Breast epithelium (tissue), 4 donors: ENCODE results near the gene TFF3. TPM values are rescaled to one million over a fixed set of nuclear protein-coding genes. Genes with fewer than 3 reads are reported as not detected.
"Not testable (repeated sequence)": the region's sequence is repeated elsewhere in the genome, so short reads cannot be mapped to it uniquely, and the experiment has no call there.

Experiments used
- DNase-seq, 2 donors: peaks; one replicate each; pipeline ENCODE4 v3.0.0-alpha.2; 2019; ENCODE audit warnings: low spot score in 2 of 2
- H3K27ac ChIP-seq, 2 donors: fragments of 200-600 bp; sonication (generic) in 1 of 2; one replicate each; pipeline ENCODE4 v1.5.1; 2016 to 2019; ENCODE audit warnings: mild to moderate bottlenecking in 1 of 2
- H3K27me3 ChIP-seq, 2 donors: fragments of 200-600 bp; sonication (generic) in 1 of 2; one replicate each; pipeline versions ENCODE4 v1.5.1 to v1.6.0; 2017 to 2019; ENCODE audit warnings: control low read depth in 1 of 2, mild to moderate bottlenecking in 1 of 2
- H3K36me3 ChIP-seq: fragments of 200-600 bp; one replicate; pipeline ENCODE4 v1.5.1; 2019
- H3K4me1 ChIP-seq, 2 donors: fragments of 200-600 bp; sonication (generic); one replicate each; pipeline ENCODE4 v1.5.1; 2016 to 2019; ENCODE audit warnings: control low read depth in 1 of 2
- H3K4me3 ChIP-seq, 3 donors: fragments of 200-600 bp; sonication (generic); 1 replicate in 2 of 3; 2 replicates in 1 of 3; pipeline ENCODE4 v1.5.1; 2016 to 2019; ENCODE audit warnings: mild to moderate bottlenecking in 3 of 3, moderate library complexity in 2 of 3
- H3K9me3 ChIP-seq, 2 donors: fragments of 200-600 bp; sonication (generic) in 1 of 2; one replicate each; pipeline ENCODE4 v1.5.1; 2016 to 2019; ENCODE audit warnings: control low read depth in 1 of 2
- POLR2A ChIP-seq: fragments of 450-650 bp; IDR thresholded peaks from one replicate; pipeline ENCODE4 v1.6.1; 2016; ENCODE audit warnings: antibody characterized with exemption, mild to moderate bottlenecking, moderate library complexity
- POLR2AphosphoS5 ChIP-seq, 3 donors: sonication (generic); formaldehyde crosslinking; IDR thresholded peaks; one replicate each; pipeline ENCODE4 v1.6.1; 2017; ENCODE audit warnings: antibody characterized with exemption in 3 of 3
- intact Hi-C: fragments of 100-400 bp; cut with DNase I; formaldehyde crosslinking; loops from one replicate; pipeline ENCODE4 v1.15.1; 2023; ENCODE audit warnings: low total_unique reads
- total RNA-seq, 3 donors: library from RNA; depleted of rRNA; stranded (reverse); fragments of >200 nt; gene quantifications; one replicate each; pipeline ENCODE4 v1.1.0, GENCODE V29; 2016
- TF ChIP-seq, protein P1 (sequence below), 3 donors: fragments of 450-650 bp; IDR thresholded peaks; one replicate each; pipeline ENCODE4 v1.5.1; 2016 to 2017; ENCODE audit warnings: antibody characterized with exemption in 3 of 3, mild to moderate bottlenecking in 3 of 3, moderate library complexity in 3 of 3

TFF3 gene
- total RNA-seq, 3 donors from 2014 or later = 0.96 to 108 (median 11.4) TPM

DNA sequence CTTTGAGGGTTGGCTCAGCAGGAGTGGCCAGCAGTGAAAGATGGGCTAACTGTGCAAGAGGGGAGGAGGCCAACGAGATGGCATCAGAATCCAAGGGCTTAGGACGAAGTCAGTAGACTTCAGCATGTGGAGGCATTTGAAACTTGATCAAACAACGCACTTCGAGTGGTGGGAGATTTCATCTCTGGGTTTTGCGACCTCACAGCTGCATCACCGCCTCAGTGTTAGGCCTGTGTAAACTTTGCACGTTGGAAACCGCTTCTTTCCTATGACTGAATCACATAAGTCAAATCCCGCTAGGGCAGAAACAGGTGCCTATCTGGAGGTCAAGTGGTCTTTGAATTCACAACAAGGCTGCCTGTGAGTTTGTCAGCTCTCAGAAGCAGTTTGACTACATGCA is 17.8 kb downstream of the TFF3 start:
- TF ChIP-seq POLR2AphosphoS5 (IDR thresholded peaks at IDR 0.05) = no peak
- no peak for TF ChIP-seq POLR2A
- TF ChIP-seq, protein P1, sequence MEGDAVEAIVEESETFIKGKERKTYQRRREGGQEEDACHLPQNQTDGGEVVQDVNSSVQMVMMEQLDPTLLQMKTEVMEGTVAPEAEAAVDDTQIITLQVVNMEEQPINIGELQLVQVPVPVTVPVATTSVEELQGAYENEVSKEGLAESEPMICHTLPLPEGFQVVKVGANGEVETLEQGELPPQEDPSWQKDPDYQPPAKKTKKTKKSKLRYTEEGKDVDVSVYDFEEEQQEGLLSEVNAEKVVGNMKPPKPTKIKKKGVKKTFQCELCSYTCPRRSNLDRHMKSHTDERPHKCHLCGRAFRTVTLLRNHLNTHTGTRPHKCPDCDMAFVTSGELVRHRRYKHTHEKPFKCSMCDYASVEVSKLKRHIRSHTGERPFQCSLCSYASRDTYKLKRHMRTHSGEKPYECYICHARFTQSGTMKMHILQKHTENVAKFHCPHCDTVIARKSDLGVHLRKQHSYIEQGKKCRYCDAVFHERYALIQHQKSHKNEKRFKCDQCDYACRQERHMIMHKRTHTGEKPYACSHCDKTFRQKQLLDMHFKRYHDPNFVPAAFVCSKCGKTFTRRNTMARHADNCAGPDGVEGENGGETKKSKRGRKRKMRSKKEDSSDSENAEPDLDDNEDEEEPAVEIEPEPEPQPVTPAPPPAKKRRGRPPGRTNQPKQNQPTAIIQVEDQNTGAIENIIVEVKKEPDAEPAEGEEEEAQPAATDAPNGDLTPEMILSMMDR (IDR thresholded peaks at IDR 0.05) = no peak
- Histone ChIP-seq H3K36me3 (no peaks in the 10 kb centered on the region), H3K27me3 (no peaks in the 10 kb centered on the region), H3K4me1 (peaks cover 0 to 4% of the 10 kb centered on the region in 2 donors), H3K4me3 (no peak overlapping the region), H3K9me3 (no peaks in the 10 kb centered on the region), H3K27ac (no peak overlapping the region)
- no peak for DNase-seq
- intact Hi-C loops = no loop called here

DNA sequence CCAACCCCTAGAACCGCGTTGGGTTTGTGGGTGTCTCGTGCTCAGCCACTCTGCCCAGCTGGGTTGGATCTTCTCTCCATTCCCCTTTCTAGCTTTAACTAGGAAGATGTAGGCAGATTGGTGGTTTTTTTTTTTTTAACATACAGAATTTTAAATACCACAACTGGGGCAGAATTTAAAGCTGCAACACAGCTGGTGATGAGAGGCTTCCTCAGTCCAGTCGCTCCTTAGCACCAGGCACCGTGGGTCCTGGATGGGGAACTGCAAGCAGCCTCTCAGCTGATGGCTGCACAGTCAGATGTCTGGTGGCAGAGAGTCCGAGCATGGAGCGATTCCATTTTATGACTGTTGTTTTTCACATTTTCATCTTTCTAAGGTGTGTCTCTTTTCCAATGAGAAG is 18.7 kb downstream of the TFF3 start:
- Histone ChIP-seq H3K27ac (no peak overlapping the region), H3K4me1 (peaks cover 0 to 4% of the 10 kb centered on the region in 2 donors), H3K4me3 (no peak overlapping the region), H3K27me3 (no peaks in the 10 kb centered on the region), H3K9me3 (no peaks in the 10 kb centered on the region), H3K36me3 (peaks cover under 1% of the 10 kb centered on the region)
- intact Hi-C loops = no loop called here
- no peak for DNase-seq
- TF ChIP-seq POLR2AphosphoS5 (IDR thresholded peaks at IDR 0.05) (no peak), POLR2A (no peak)
- TF ChIP-seq, protein P1 (IDR thresholded peaks at IDR 0.05) = no peak

DNA sequence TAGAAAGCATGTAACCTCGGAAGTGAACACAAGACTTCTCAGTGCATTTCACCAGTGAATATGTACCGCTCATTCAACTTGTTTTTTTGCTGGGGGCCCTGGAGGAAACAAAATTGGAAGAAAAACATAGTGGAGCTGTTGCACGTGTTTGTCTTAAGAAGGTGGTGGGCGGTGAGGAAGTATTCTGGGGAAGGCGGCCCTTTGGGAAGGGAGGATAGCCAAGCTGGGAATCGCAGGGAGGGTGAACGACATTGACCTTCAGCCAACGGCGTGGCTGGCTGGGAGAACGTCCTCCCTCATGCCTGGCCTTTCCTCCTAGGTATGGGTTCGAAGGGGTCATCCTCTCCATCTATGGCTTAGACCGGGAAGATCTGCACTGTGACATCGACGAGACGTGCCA is 19.4 kb downstream of the TFF3 start:
- Histone ChIP-seq H3K9me3 (no peaks in the 10 kb centered on the region), H3K4me3 (no peak overlapping the region), H3K27ac (no peak overlapping the region), H3K36me3 (peaks cover 4% of the 10 kb centered on the region), H3K4me1 (peaks cover 0 to 4% of the 10 kb centered on the region in 2 donors), H3K27me3 (no peaks in the 10 kb centered on the region)
- intact Hi-C loops = no loop called here
- no peak for DNase-seq
- no peak for TF ChIP-seq POLR2AphosphoS5 (IDR thresholded peaks at IDR 0.05)
- TF ChIP-seq, protein P1 (IDR thresholded peaks at IDR 0.05) = no peak
- TF ChIP-seq POLR2A = no peak

DNA sequence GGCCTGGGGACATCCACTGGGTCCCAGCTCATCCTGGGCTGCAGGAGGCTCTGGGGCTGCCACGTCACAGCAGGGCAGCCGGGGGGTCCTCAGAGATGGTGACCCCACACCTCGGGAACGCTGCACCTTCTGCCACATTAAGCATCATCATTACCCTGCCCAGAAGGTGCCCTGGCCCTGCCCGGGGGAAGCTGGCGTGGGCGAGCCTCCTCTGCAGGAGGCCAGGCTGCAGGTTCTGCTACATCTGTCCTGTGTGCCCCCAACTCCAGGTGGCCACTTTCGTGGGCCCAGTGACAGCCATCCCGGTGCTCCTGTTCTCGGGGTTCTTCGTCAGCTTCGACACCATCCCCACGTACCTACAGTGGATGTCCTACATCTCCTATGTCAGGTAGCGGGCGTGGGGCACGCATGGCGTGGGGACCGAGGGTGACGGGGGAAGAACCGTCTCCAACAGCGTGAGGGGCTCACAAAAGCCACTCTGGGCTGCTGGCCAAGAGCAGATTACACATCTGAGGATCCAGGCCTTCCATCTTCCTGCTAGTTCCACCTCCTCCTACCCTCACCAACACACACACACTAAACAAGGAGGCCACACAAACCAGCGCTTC is 20.8 kb downstream of the TFF3 start:
- Histone ChIP-seq H3K36me3 (peaks cover 4% of the 10 kb centered on the region), H3K9me3 (no peaks in the 10 kb centered on the region), H3K27me3 (no peaks in the 10 kb centered on the region), H3K4me3 (no peak overlapping the region), H3K27ac (no peak overlapping the region), H3K4me1 (no peaks in the 10 kb centered on the region)
- intact Hi-C loops = no loop called here
- no peak for DNase-seq
- TF ChIP-seq POLR2A = no peak
- TF ChIP-seq, protein P1 (IDR thresholded peaks at IDR 0.05) = no peak
- TF ChIP-seq POLR2AphosphoS5 (IDR thresholded peaks at IDR 0.05) = no peak

DNA sequence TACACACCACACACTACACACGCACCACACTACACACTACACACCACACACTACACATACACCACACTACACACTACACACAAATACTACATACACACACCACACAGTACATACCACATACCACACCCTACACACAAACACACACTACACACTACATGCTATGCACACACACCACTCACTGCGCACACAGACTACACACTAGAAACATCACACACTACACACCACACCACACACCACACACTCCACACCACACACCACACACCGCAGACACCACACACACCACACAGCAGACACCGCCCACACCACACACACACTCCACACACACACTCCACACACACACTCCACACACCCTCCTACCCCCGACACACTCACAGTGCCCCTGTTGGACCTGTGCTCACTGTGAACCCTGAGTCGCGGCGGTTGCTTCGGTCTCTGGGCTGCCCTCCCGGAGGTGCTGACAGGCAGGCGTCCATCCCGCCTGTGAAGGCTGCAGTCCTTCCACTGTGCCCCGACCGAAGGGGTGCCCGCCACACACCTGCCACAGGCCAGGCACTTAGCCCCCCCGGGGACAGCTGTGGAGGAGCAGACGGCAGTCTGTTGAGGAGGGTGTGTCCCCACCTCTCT is 21.4 kb downstream of the TFF3 start:
- intact Hi-C loops = no loop called here
- Histone ChIP-seq H3K27ac (no peak overlapping the region), H3K4me3 (no peak overlapping the region), H3K9me3 (no peaks in the 10 kb centered on the region), H3K27me3 (no peaks in the 10 kb centered on the region), H3K36me3 (peaks cover 4% of the 10 kb centered on the region), H3K4me1 (no peaks in the 10 kb centered on the region)
- TF ChIP-seq POLR2A = no peak
- TF ChIP-seq, protein P1 (IDR thresholded peaks at IDR 0.05) = no peak
- TF ChIP-seq POLR2AphosphoS5 (IDR thresholded peaks at IDR 0.05) = no peak
- DNase-seq = no peak

DNA sequence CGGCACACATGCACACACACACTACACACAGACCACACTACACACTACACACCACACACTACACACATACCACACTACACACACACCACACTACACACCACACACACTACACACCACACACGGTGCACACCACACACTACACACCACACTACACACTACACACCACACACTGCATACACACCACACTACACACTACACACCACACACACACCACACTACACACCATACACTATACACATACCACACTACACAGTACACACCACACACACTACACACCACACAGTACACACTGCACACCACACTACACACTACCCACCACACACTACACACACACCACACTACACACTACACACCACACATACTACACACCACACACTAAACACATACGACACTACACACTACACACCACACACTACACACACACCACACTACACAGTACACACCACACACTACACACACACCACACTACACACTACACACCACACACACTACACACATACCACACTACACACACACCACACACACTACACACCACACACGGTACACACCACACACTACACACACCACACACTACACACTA is 22.6 kb downstream of the TFF3 start:
- DNase-seq, H3K36me3 ChIP-seq, H3K4me1 ChIP-seq, H3K9me3 ChIP-seq, H3K4me3 ChIP-seq, H3K27ac ChIP-seq, intact Hi-C loops, H3K27me3 ChIP-seq: not testable (repeated sequence)
